Right lung (tissue), 10 donors: ENCODE results near the gene FAM9B. TPM values are rescaled to one million over a fixed set of nuclear protein-coding genes. Genes with fewer than 3 reads are reported as not detected.
"Not testable (repeated sequence)": the region's sequence is repeated elsewhere in the genome, so short reads cannot be mapped to it uniquely, and the experiment has no call there.

Source experiments
- DNase-seq, 2 donors: peaks; one replicate each; pipeline ENCODE4 v3.0.0-alpha.2; 2013
- long read RNA-seq, 8 donors: transcript quantifications; one replicate each; lab custom pipeline, GENCODE V29; 2026
- polyA plus RNA-seq, 5 donors: library from polyadenylated mRNA; unstranded; fragments of 120-200 nt; gene quantifications; one replicate each; pipeline versions ENCODE4 v1.2.1 to v1.2.3, GENCODE V29; 2013; ENCODE audit warnings: inconsistent platforms in 1 of 5, low replicate concordance in 1 of 5; ENCODE audit not compliant: insufficient read length in 5 of 5, insufficient read depth in 1 of 5

The FAM9B gene
- under 1 TPM in 2 of 5 donors, not detected in 3; 0.08 to 0.12 TPM for polyA plus RNA-seq
- long read RNA-seq, donor 1 = 0 reads
- long read RNA-seq, donor 2 = 0 reads
- long read RNA-seq, donor 3 = 0 reads
- long read RNA-seq, donor 4 = 0 reads
- long read RNA-seq, donor 5 = 0 reads
- long read RNA-seq, donor 6 = 0 reads
- long read RNA-seq, donor 7 = 0 reads
- long read RNA-seq, donor 8 = 0 reads

GRCh38 chrX:9033989-9034388, at the start of gene FAM9B:
Gene FAM9B (minus strand): TSS chrX:9034127. CDS start chrX:9032986, 1,141 bp downstream.
- no peak for DNase-seq

- DNase-seq = no peak
Observed at GRCh38 chrX:9081271-9081670, 47.3 kb upstream of the FAM9B start.

- no peak for DNase-seq
Observed at GRCh38 chrX:9074326-9074725, 40.4 kb upstream of the FAM9B start.

- no peak for DNase-seq
Observed at GRCh38 chrX:9072281-9072680, 38.4 kb upstream of the FAM9B start.

GRCh38 chrX:9071031-9071650, 37.2 kb upstream of the FAM9B start:
- DNase-seq = no peak

- no peak for DNase-seq
Observed at GRCh38 chrX:9069573-9069972, 35.6 kb upstream of the FAM9B start.

- no peak for DNase-seq
Observed at GRCh38 chrX:9064694-9065093, 30.8 kb upstream of the FAM9B start.

- no peak for DNase-seq
Observed at GRCh38 chrX:9062641-9063040, 28.7 kb upstream of the FAM9B start.

GRCh38 chrX:9055354-9055753, 21.4 kb upstream of the FAM9B start:
- no peak for DNase-seq

- no peak for DNase-seq
Observed at GRCh38 chrX:9052081-9052480, 18.2 kb upstream of the FAM9B start.

GRCh38 chrX:9050331-9050730, 16.4 kb upstream of the FAM9B start:
- DNase-seq = no peak

GRCh38 chrX:9048801-9049200, 14.9 kb upstream of the FAM9B start:
- no peak for DNase-seq

- DNase-seq = no peak
Observed at GRCh38 chrX:9038244-9038643, 4.3 kb upstream of the FAM9B start.

- DNase-seq = no peak
Observed at GRCh38 chrX:9037296-9037695, 3.4 kb upstream of the FAM9B start.

- no peak for DNase-seq
Observed at GRCh38 chrX:9033586-9033985, 341 bp downstream of the FAM9B start.

GRCh38 chrX:9033179-9033578, 748 bp downstream of the FAM9B start:
- DNase-seq = no peak

- DNase-seq = no peak
Observed at GRCh38 chrX:9023293-9023692, 10.6 kb downstream of the FAM9B start.

GRCh38 chrX:9019151-9019550, 14.8 kb downstream of the FAM9B start:
- no peak for DNase-seq

- not testable (repeated sequence) for DNase-seq
Observed at GRCh38 chrX:9018332-9018731, 15.6 kb downstream of the FAM9B start.

- DNase-seq = no peak
Observed at GRCh38 chrX:9003041-9003440, 30.9 kb downstream of the FAM9B start.

GRCh38 chrX:8988446-8988845, 45.5 kb downstream of the FAM9B start:
- DNase-seq = peak; percentile 2

- no peak for DNase-seq
Observed at GRCh38 chrX:8987672-8988250, 46.2 kb downstream of the FAM9B start.

GRCh38 chrX:8984231-8984630, 49.7 kb downstream of the FAM9B start:
- DNase-seq = no peak

- DNase-seq = no peak
Observed at GRCh38 chrX:8981723-8982122, 52.2 kb downstream of the FAM9B start.
